ENCODE measurements around the gene APC2. TPM values are rescaled to one million over a fixed set of nuclear protein-coding genes. Genes with fewer than 3 reads are reported as not detected.

Gene APC2
- total RNA-seq, 4 donors from 2014 or later, result 0.17 to 0.22 (median 0.19) TPM; not detected in 1

- no peak for TF ChIP-seq CTCF (IDR thresholded peaks at IDR 0.05; ENCODE audit: low read depth)
Observed at GRCh38 chr19:1518471-1518870, 68.5 kb downstream of the APC2 start.

- TF ChIP-seq CTCF (IDR thresholded peaks at IDR 0.05; ENCODE audit: low read depth), result no peak
Observed at GRCh38 chr19:1520203-1520780, 70.4 kb downstream of the APC2 start.

- no peak for TF ChIP-seq CTCF (IDR thresholded peaks at IDR 0.05; ENCODE audit: low read depth)
Observed at GRCh38 chr19:1521636-1522035, 71.7 kb downstream of the APC2 start.

- TF ChIP-seq CTCF (IDR thresholded peaks at IDR 0.05; ENCODE audit: low read depth), result no peak
Observed at GRCh38 chr19:1522061-1522460, 72.1 kb downstream of the APC2 start.

- TF ChIP-seq CTCF (IDR thresholded peaks at IDR 0.05; ENCODE audit: low read depth), result no peak
Observed at GRCh38 chr19:1522838-1523237, 72.9 kb downstream of the APC2 start.

Other genes with a start within 250 kb of the APC2 start
- gene STK11, start 244.3 kb upstream of the APC2 start, total RNA-seq, result 10 to 100 TPM; 22.8 to 71.8 (median 31.9) TPM
- gene CBARP, start 212.1 kb upstream of the APC2 start, total RNA-seq, result 1 to 10 TPM in 1 of 4 donors, under 1 TPM in 1, not detected in 2; 0.57 to 1.1 TPM
- gene ATP5F1D, start 208.4 kb upstream of the APC2 start, total RNA-seq, result 100 to 1,000 TPM in 1 of 4 donors, 10 to 100 TPM in 3; 47.9 to 118 (median 66.1) TPM
- 10 to 100 TPM in 2 of 4 donors, 1 to 10 TPM in 2; 8.0 to 43.1 (median 12.2) TPM for gene MIDN, start 201.5 kb upstream of the APC2 start, total RNA-seq
- gene CIRBP, start 180.8 kb upstream of the APC2 start, total RNA-seq, result 100 to 1,000 TPM; 159 to 753 (median 413) TPM
- 10 to 100 TPM; 37.4 to 76.7 (median 46.7) TPM for gene FAM174C, start 174.6 kb upstream of the APC2 start, total RNA-seq
- gene EFNA2, start 164.2 kb upstream of the APC2 start, total RNA-seq, result not detected
- gene NDUFS7, start 66.2 kb upstream of the APC2 start, total RNA-seq, result 100 to 1,000 TPM in 2 of 4 donors, 10 to 100 TPM in 2; 38.5 to 105 (median 95.6) TPM
- gene GAMT, start 48.6 kb upstream of the APC2 start, total RNA-seq, result 10 to 100 TPM in 3 of 4 donors, 1 to 10 TPM in 1; 4.2 to 29.3 (median 17.2) TPM
- gene DAZAP1, start 42.5 kb upstream of the APC2 start, total RNA-seq, result 10 to 100 TPM; 25.8 to 46.7 (median 33.6) TPM
- 1,000 to 10,000 TPM; 2,032 to 3,816 (median 2,914) TPM for gene RPS15, start 11.7 kb upstream of the APC2 start, total RNA-seq
- gene C19orf25, start 29.1 kb downstream of the APC2 start, total RNA-seq, result 10 to 100 TPM in 3 of 4 donors, 1 to 10 TPM in 1; 2.9 to 29.4 (median 19.5) TPM
- gene PCSK4, start 40.2 kb downstream of the APC2 start, total RNA-seq, result 1 to 10 TPM in 3 of 4 donors, under 1 TPM in 1; 0.65 to 2.6 (median 1.8) TPM
- 10 to 100 TPM in 1 of 4 donors, 1 to 10 TPM in 3; 3.1 to 19.0 (median 3.7) TPM for gene REEP6, start 41.1 kb downstream of the APC2 start, total RNA-seq
- 1 to 10 TPM in 1 of 4 donors, under 1 TPM in 1, not detected in 2; 0.51 to 1.3 TPM for gene ADAMTSL5, start 62.9 kb downstream of the APC2 start, total RNA-seq
- not detected for gene PLK5, start 74.0 kb downstream of the APC2 start, total RNA-seq
- gene MEX3D, start 118.2 kb downstream of the APC2 start, total RNA-seq, result 1 to 10 TPM; 4.9 to 7.9 (median 6.5) TPM
- 10 to 100 TPM; 31.0 to 83.6 (median 35.5) TPM for gene MBD3, start 142.7 kb downstream of the APC2 start, total RNA-seq
- gene UQCR11, start 155.3 kb downstream of the APC2 start, total RNA-seq, result 10 to 100 TPM; 55.0 to 76.8 (median 73.8) TPM
- 10 to 100 TPM; 13.0 to 34.8 (median 22.9) TPM for gene TCF3, start 202.5 kb downstream of the APC2 start, total RNA-seq

Measured in subcutaneous adipose tissue (tissue), 4 donors.